DMS53 treated with DMSO at 0.1 percent for 48 hours (cell line): ENCODE results near the gene SLC9A5.

Experiments
- DNase-seq: peaks from one replicate; lab custom pipeline; 2025; ENCODE audit not compliant: unreplicated experiment; lab: John Stamatoyannopoulos, UW

The SLC9A5 gene

DNA sequence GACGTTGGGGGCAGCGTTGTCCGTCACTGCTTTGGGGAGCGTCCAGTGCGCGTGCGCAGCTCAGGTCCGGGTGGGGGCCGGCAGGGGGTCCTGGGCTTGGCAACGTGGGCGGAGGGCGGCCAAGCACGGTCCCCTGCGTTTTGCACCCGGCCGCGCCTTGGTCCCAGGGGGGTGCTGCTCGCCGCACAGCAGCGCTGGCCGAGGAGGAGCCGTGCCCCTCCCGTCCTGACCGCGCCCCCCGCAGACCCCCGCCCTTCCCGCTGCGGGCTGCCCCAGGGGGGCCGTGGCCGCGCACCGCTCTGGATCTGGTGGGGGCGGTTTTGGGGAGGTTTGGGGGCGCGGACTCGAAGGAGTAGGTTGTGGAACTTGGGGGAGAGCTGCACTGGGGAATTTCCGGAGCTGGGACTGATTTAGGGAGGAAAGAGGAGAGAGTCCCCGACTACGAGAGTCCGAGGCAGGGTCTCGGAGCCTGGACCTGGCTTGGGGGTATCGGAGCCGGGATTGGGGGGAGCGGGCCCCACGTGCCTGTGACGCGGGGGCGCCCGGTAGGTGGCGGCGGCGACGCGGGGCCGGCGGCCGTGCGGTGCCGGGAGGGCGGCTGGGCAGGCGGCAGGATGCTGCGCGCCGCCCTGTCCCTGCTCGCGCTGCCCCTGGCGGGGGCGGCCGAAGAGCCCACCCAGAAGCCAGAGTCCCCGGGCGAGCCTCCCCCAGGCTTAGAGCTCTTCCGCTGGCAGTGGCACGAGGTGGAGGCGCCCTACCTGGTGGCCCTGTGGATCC, at the start of gene SLC9A5:
SLC9A5 (plus strand) TSS at position 579 of the 777 bp plus-strand sequence; CDS start at position 615, 36 bp downstream.
- no peak for DNase-seq

GRCh38 chr16:67199011-67199807, 49.6 kb upstream of the SLC9A5 start, which contains the start of gene ELMO3:
Gene ELMO3, plus strand, starts transcription at chr16:67199131. Its CDS starts 196 bp downstream, at chr16:67199327.
- DNase-seq, result peak; percentile 60

DNA sequence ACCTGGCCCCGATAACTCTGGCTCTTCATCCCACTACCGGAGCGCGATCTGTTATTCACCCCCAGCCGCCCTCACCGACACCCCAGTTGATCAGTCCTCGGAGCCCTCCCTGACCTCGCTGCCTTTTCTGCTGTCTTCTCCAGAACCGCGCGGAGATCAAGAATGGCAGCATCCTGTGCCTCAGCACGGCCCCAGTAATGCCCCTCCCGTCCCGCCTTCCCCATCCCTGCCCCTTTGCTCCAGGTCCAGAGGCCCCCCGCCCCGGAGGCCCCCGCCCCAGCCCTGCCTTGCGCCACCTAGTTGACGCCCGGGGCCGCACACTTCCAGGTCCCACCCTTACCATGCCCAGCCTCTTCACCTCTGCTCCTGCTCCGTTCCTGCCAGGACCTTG, 49.0 kb upstream of the SLC9A5 start:
- no peak for DNase-seq

DNA sequence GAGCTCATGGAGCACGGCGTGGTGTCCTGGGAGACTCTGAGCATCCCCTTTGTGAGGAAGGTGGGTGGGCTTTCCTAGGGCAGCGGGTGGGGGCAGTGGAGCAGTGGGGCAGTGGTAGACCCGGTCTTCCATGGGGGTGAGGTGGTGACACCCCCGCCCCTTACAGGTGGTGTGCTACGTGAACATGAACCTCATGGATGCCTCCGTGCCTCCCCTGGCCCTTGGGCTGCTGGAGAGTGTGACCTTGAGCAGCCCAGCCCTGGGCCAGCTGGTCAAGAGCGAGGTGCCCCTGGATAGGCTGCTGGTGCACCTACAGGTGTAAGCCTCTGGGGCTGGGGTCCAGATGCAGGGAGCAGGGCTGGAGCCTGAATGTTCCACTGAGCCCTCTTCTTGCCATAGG, 48.3 kb upstream of the SLC9A5 start:
- no peak for DNase-seq

GRCh38 chr16:67201411-67202345, 47.1 kb upstream of the SLC9A5 start:
- DNase-seq, result no peak

- no peak for DNase-seq
Measured at GRCh38 chr16:67202426-67202825, 46.4 kb upstream of the SLC9A5 start.

DNA sequence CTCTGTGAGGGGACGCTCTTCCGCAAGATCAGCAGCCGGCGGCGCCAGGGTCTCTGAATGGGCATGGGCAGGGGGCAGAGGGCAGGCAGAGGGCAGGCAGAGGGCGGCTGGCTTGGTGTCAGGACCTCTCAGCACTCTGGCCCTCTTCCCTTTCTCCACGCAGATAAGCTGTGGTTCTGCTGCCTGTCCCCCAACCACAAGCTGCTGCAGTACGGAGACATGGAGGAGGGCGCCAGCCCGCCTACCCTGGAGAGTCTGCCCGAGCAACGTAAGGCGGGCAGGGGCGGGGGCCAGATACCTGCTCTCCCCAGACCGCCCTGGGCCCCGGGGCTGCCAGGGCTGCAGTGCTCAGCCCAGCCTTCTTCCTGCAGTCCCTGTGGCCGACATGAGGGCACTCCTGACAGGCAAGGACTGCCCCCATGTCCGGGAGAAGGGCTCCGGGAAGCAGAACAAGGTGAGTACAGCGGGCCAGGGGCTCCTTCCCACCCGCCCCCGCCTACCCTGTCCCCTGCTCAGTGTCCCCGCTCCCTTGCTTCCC, 45.8 kb upstream of the SLC9A5 start:
- DNase-seq, result no peak

GRCh38 chr16:67204076-67204475, 44.7 kb upstream of the SLC9A5 start:
- no peak for DNase-seq

DNA sequence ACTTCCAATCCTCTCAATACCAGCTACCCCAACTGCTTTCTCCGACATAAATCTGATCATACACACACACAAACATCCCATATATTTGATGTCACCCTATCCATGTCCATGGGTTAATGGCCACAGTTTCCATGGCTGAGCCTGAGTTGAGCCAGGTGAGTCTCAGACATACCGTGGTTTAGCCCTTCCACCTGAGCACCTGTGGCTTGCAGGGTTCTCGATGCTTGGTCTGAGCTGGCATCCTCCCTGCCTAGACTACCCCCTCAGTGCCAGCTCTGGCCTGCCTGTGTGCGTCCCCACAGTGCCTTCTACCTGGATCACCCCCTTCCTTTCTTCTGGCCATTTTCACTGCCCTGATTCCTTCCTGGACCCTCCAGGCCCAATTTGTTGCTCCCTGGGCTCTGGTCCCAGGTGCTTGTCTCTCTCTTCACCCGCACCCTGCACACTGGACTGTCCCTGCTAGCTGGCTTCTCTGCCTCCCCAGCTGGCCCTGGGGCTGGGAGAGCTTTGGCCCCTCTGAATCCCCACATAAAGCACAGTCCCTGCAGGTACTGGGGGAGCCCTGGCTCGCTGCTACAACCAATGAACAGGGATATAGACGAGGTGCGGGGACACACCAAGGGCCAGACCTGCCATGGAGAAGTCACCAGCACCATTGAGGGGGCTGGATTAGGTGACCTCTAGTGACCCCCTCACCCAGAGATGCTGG, 42.5 kb upstream of the SLC9A5 start:
- DNase-seq, result no peak

DNA sequence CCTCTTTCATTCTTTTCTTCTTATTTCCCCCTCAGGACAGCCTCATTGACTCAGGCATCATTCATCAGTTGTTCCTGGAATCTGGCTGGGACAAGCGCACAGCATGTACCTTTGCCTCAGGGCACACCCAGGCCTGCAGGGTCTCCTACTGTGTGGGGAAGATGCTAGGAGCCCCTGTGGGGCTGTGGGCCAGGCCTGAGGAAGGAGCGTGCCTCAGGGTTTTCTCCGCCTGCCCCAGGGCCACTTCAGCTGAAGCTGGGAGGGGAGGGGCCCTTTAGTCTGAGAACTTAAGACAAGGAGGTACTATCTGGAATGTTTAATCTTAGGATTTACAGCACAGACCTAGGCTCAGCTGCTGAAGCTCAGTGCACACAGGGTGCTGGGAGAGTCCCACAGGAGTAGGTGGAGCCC, 41.9 kb upstream of the SLC9A5 start:
- no peak for DNase-seq

- peak; percentile 6 for DNase-seq
Measured at GRCh38 chr16:67207249-67208091, 41.3 kb upstream of the SLC9A5 start.

DNA sequence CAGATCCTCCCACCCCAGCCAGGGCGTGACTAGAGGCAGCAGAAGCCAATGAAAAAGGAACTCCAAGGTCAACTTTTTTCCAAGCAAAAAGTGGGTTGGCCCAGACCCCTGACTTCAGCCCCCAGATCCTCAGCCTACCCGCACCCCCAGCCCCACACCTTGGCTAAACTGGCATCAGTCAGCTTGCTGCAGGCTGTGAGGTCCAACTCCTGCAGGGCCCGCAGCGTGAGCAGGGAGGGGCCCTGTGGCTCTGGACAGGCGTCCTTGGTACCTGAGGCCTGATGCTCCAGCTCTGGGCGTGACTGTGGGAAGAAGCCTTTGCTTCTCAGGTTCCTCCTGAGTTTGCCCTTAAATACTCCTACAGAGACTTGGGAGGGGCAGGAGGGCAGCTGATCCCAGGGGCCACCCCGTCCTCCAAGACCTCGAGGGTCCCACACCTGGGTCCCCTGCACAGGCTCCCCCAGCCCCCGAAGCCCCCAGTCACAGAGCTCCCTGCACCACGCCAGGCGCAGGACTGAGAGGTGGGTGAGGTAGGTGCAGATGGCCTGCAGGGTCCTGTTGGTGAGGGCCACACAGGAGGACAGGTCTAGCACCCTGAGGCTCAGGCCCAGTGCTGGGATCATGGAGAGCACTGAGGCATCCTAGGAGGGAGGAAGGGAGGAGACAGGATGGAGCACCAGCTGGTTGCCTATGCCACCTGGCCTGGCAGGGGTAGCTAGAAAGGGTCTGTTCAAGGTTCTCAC, 40.5 kb upstream of the SLC9A5 start:
- DNase-seq, result no peak

- no peak for DNase-seq
Measured at GRCh38 chr16:67209565-67209964, 39.2 kb upstream of the SLC9A5 start.

DNA sequence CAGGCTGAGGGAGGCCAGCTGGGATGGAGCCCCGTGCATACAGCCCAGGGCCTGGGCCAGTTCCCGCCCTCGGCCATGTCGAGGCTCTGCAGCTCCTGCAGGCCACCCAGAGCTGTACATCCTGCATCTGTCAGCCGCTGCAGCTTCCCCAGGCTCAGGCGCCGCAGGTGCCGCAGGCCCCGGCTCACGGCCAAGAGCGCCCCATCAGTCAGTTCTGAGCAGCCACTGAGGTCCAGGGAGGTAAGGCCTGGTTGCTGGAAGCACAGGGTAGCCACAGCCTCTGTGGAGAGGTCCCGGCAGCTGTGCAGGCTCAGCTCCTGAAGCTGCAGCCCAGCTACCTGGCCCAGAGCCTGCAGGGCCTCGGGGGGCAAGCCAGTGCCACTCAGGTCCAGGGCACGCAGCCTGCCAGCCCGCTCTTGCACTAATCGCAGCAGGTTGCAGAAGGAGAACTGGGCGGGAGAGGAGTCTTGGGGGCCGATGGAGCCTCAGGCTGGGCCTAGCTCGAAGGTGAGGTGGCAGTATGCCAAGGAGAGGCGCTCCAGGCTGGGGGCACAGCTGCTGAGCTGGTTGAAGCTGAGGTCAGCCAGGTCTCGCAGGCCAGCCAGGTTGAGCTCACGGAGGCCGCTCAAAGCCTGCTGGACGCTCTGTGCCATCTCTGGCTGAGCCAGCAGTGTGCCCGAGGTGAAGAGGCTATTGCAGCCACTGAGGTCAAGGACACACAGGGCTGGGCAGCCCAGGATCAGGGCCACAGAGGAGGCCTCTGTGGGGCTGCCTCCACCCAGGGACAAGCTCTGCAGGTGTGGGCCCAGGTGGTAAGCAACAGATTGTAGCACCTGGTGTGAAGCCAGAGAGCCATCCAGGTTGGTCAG, 38.5 kb upstream of the SLC9A5 start:
- no peak for DNase-seq

DNA sequence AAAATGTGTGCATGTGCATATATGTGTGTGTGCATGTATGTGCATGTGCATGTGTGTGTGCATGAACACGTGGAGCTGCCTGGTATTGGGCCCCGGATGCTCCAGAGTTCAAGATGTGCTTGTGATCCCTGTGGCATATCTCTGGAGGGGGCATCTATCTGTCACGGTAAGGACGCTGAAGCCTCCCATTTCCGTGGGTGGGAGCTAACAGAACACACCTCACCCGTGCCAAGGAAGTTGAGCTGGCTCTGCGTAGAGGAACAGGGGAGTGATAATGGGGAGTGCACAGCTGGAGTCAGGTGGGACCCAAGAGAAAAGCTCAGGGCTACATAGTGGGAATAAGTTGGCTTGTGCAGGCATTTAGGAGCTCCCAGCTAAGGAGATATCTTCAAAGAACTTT, 37.1 kb upstream of the SLC9A5 start:
- no peak for DNase-seq

DNA sequence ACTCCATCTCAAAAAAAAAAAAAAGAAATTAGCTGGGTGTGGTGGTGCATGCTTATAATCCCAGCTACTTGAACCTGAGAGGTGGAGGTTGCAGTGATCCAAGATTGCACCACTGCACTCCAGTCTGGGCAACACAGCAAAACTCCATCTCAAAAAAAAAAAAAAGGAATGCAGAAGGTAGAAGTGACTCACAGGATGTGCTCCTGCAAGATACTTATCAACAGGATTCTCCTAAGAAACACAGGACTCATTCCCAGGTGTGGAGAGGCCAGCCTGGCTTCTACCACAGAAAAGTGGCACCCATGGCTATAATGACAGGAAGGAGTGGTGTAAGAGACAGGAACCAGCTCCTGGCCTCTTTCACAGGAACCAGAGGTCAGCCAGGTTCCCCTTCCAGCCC, 36.0 kb upstream of the SLC9A5 start:
- DNase-seq, result no peak

DNA sequence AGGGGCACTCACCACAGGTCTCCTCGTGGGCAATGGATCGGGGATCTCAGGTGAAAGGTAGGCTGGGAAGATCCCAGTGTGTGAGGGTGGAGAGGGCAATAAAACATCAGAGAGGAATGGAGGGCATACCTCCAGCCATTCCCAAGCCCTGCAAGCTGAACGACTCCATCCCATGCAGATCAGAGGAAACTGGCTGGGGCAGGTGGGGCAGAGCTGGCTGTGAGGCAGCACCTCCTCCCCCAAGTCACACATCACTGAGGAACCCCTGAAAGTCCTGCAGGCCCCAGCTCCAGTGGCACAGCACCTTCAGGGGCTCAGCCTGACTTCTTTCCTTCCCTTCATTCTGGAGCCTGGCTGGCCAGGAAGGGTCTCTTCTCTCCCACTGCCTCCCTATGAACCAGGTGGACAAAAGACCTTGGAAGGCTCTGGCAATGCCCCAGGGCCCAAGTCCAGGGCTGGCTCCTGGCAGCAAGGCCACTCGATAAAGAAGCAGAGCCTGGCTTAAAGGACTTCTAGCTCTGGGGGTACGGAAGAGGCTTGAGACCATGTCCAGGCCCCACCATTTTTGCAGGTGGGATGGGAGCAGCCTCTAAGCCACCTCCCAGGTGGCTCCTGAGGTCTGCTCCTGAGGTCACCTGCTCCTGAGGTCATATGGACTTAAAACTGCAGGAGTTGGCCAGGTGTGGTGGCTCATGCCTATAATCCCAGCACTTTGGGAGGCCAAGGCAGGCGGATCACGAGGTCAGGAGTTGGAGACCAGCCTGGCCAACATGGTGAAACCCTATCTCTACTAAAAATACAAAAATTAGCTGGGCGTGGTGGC, 35.4 kb upstream of the SLC9A5 start:
- no peak for DNase-seq
